ENCODE measurements around the gene TRIM56.

- TF ChIP-seq CTCF (IDR thresholded peaks at IDR 0.05) (no peak), POLR2A (IDR thresholded peaks at IDR 0.05) (no peak)
Observed at GRCh38 chr7:101093906-101094305, 8.6 kb downstream of the TRIM56 start.

Measured in adrenal gland (tissue), 5 donors.